Measurements from ENCODE around the gene TRIP10. TPM values are rescaled to one million over a fixed set of nuclear protein-coding genes. Genes with fewer than 3 reads are reported as not detected.
A peak's percentile ranks its signal among the peaks of the same experiment; 100 is the strongest.

The TRIP10 gene
- polyA plus RNA-seq, 1 donor (not counting 4 experiments of a cell fraction or from before 2014, with no cell fraction given), result 34.8 TPM

- Histone ChIP-seq H3K9ac (ENCODE audit: control insufficient read depth, extremely low read depth, insufficient read depth, low read length) (peak overlapping the region; percentile 97), H2AFZ (ENCODE audit: control insufficient read depth, low read length) (peak overlapping the region; percentile 68), H3K4me2 (ENCODE audit: control insufficient read depth, extremely low read depth, insufficient read depth, low read depth, low read length) (peak overlapping the region; percentile 94), H3K4me1 (ENCODE audit: control insufficient read depth, extremely low read depth, insufficient read depth, low read length) (peaks cover 16% of the 10 kb centered on the region), H3K9me3 (ENCODE audit: control insufficient read depth, low read depth, low read length) (no peaks in the 10 kb centered on the region), H3K27ac (ENCODE audit: control insufficient read depth, insufficient read depth, low read length) (peak overlapping the region; percentile 95), H3K9me1 (ENCODE audit: control insufficient read depth, extremely low read depth, insufficient read depth, low read length) (no peaks in the 10 kb centered on the region), H4K20me1 (ENCODE audit: control insufficient read depth, extremely low read depth, insufficient read depth, low read length) (no peaks in the 10 kb centered on the region), H3K4me3 (ENCODE audit: control insufficient read depth in 2 of 3, extremely low read depth in 1 of 3, insufficient read depth in 2 of 3, low read depth in 1 of 3, low read length in 3 of 3) (peak overlapping the region; percentile 62 to 98 (median 74)), H3K36me3 (ENCODE audit: control insufficient read depth in 2 of 2, extremely low read depth in 1 of 2, insufficient read depth in 2 of 2, low read length in 2 of 2) (peaks cover 8 to 22% of the 10 kb centered on the region in 2 experiments), H3K27me3 (ENCODE audit: control insufficient read depth, extremely low read depth, insufficient read depth, low read length) (no peaks in the 10 kb centered on the region), H3K79me2 (ENCODE audit: control insufficient read depth, insufficient read depth, low read length) (peaks cover 33% of the 10 kb centered on the region)
- DNase-seq (ENCODE audit: low read depth, low spot score) (no peak), FAIRE-seq (peak; percentile 59)
- dilution Hi-C loops (cut with MboI; ENCODE audit: extremely low pct_ligation_motif_present, low sequenced_read_pairs), result no loop called here
- TF ChIP-seq CTCF (optimal IDR thresholded peaks at IDR 0.05 in 1 of 3, IDR thresholded peaks at IDR 0.05 in 1 of 3, conservative IDR thresholded peaks at IDR 0.05 in 1 of 3; ENCODE audit: extremely low read depth in 1 of 3, insufficient read depth in 2 of 3, low read length in 3 of 3), result no peak
Observed at GRCh38 chr19:6767081-6767356, 27.5 kb downstream of the TRIP10 start.

- peak; percentile 65 for FAIRE-seq
- dilution Hi-C loops (cut with MboI; ENCODE audit: extremely low pct_ligation_motif_present, low sequenced_read_pairs), result no loop called here
- H3K9ac ChIP-seq (ENCODE audit: control insufficient read depth, extremely low read depth, insufficient read depth, low read length), result peak within 1 kb of the TSS; percentile 97
Observed at GRCh38 chr19:6767357-6768235, 28.1 kb downstream of the TRIP10 start, which contains the start of gene SH2D3A. TSS of gene SH2D3A (minus strand) at chr19:6767435. CDS start at chr19:6763748, 3,687 bp downstream.

More at GRCh38 chr19:6767357-6768235, 28.1 kb downstream of the TRIP10 start, which contains the start of gene SH2D3A:
- Histone ChIP-seq H3K4me2 (ENCODE audit: control insufficient read depth, extremely low read depth, insufficient read depth, low read depth, low read length) (peak within 1 kb of the TSS; percentile 94), H3K4me3 (ENCODE audit: control insufficient read depth in 2 of 3, extremely low read depth in 1 of 3, insufficient read depth in 2 of 3, low read depth in 1 of 3, low read length in 3 of 3) (peak within 1 kb of the TSS; percentile 62 to 98 (median 74)), H3K79me2 (ENCODE audit: control insufficient read depth, insufficient read depth, low read length) (peaks cover 31% of the 10 kb centered on the region), H3K9me3 (ENCODE audit: control insufficient read depth, low read depth, low read length) (no peaks in the 10 kb centered on the region), H3K27me3 (ENCODE audit: control insufficient read depth, extremely low read depth, insufficient read depth, low read length) (no peaks in the 10 kb centered on the region), H3K27ac (ENCODE audit: control insufficient read depth, insufficient read depth, low read length) (peak within 1 kb of the TSS; percentile 95), H3K9me1 (ENCODE audit: control insufficient read depth, extremely low read depth, insufficient read depth, low read length) (no peaks in the 10 kb centered on the region), H3K36me3 (ENCODE audit: control insufficient read depth in 2 of 2, extremely low read depth in 1 of 2, insufficient read depth in 2 of 2, low read length in 2 of 2) (peaks cover 8 to 22% of the 10 kb centered on the region in 2 experiments), H2AFZ (ENCODE audit: control insufficient read depth, low read length) (peak within 1 kb of the TSS; percentile 73), H3K4me1 (ENCODE audit: control insufficient read depth, extremely low read depth, insufficient read depth, low read length) (peaks cover 16% of the 10 kb centered on the region), H4K20me1 (ENCODE audit: control insufficient read depth, extremely low read depth, insufficient read depth, low read length) (no peaks in the 10 kb centered on the region)
- no peak for TF ChIP-seq CTCF (optimal IDR thresholded peaks at IDR 0.05 in 1 of 3, IDR thresholded peaks at IDR 0.05 in 1 of 3, conservative IDR thresholded peaks at IDR 0.05 in 1 of 3; ENCODE audit: extremely low read depth in 1 of 3, insufficient read depth in 2 of 3, low read length in 3 of 3)
- DNase-seq (ENCODE audit: low read depth, low spot score), result peak; percentile 95
